Mesendoderm (in vitro differentiated cells): ENCODE results near the gene SLC6A5.

ENCODE experiments used
- DNase-seq: peaks from one replicate; pipeline ENCODE4 v3.0.0; 2013
- H2AK5ac ChIP-seq: 2 replicates; pipeline ENCODE4 v1.6.1; 2013; ENCODE audit warnings: low read length, inconsistent platforms
- H2BK120ac ChIP-seq: 2 replicates; pipeline ENCODE4 v1.6.1; 2013; ENCODE audit warnings: low read depth, mild to moderate bottlenecking, low read length, moderate library complexity, mixed read lengths
- H2BK15ac ChIP-seq: replicated peaks from 2 replicates; pipeline ENCODE4 v1.6.1; 2013; ENCODE audit warnings: low read depth, mild to moderate bottlenecking, moderate library complexity
- H2BK5ac ChIP-seq: 2 replicates; pipeline ENCODE4 v1.6.1; 2013; ENCODE audit warnings: low read length, inconsistent platforms
- H3K18ac ChIP-seq: 2 replicates; pipeline ENCODE4 v1.6.1; 2013; ENCODE audit warnings: mild to moderate bottlenecking, low read length, mixed read lengths
- H3K23ac ChIP-seq: one replicate; pipeline ENCODE4 v1.6.1; 2013; ENCODE audit warnings: low read length
- H3K27ac ChIP-seq: 2 replicates; pipeline ENCODE4 v1.5.1; 2013; ENCODE audit warnings: low read depth, mild to moderate bottlenecking, inconsistent platforms, low read length, moderate library complexity
- H3K27me3 ChIP-seq: 2 replicates; pipeline ENCODE4 v1.6.1; 2013; ENCODE audit warnings: low read length, control low read depth, mild to moderate bottlenecking, inconsistent platforms; ENCODE audit not compliant: insufficient read depth, poor library complexity
- H3K36me3 ChIP-seq: 2 replicates; pipeline ENCODE4 v1.6.1; 2013; ENCODE audit warnings: low read length, inconsistent platforms; ENCODE audit not compliant: control insufficient read depth, insufficient read depth
- H3K4ac ChIP-seq: one replicate; pipeline ENCODE4 v1.6.1; 2013; ENCODE audit warnings: low read depth, mild to moderate bottlenecking, low read length, moderate library complexity
- H3K4me1 ChIP-seq: 2 replicates; pipeline ENCODE4 v1.6.1; 2013; ENCODE audit warnings: low read depth, low read length, inconsistent platforms; ENCODE audit not compliant: control insufficient read depth
- H3K4me2 ChIP-seq: 2 replicates; pipeline ENCODE4 v1.6.1; 2013; ENCODE audit warnings: low read length
- H3K4me3 ChIP-seq: 2 replicates; pipeline ENCODE4 v1.5.1; 2013; ENCODE audit warnings: mild to moderate bottlenecking, low read length
- H3K56ac ChIP-seq: one replicate; pipeline ENCODE4 v1.6.1; 2013; ENCODE audit warnings: low read length
- H3K79me1 ChIP-seq: 2 replicates; pipeline ENCODE4 v1.6.1; 2013; ENCODE audit warnings: low read length, inconsistent platforms
- H3K79me2 ChIP-seq: 2 replicates; pipeline ENCODE4 v1.6.1; 2013; ENCODE audit warnings: mild to moderate bottlenecking, low read length; ENCODE audit not compliant: control insufficient read depth, insufficient read depth
- H3K9ac ChIP-seq: 2 replicates; pipeline ENCODE4 v1.6.1; 2013; ENCODE audit warnings: low read length, inconsistent platforms
- H4K5ac ChIP-seq: one replicate; pipeline ENCODE4 v1.6.1; 2013; ENCODE audit warnings: low read length
- H4K8ac ChIP-seq: one replicate; pipeline ENCODE4 v1.6.1; 2013; ENCODE audit warnings: low read depth, mild to moderate bottlenecking, control low read depth, low read length, moderate library complexity
- WGBS: extraction: QIAGEN DNeasy Blood & Tissue Kit; methylation state at CpG from one replicate; pipeline ENCODE4 v1.1.7; 2013; ENCODE audit warnings: low lambda C conversion rate, missing lambda C conversion rate; ENCODE audit not compliant: insufficient coverage; ENCODE audit errors: extremely low coverage; 5-methylcytosine and 5-hydroxymethylcytosine counted together

The SLC6A5 gene

GRCh38 chr11:20590381-20590780 lies 9.0 kb upstream of the SLC6A5 start:
- Histone ChIP-seq H3K27me3 (peaks cover 2% of the 10 kb centered on the region), H3K4me1 (no peaks in the 10 kb centered on the region), H3K36me3 (no peaks in the 10 kb centered on the region), H3K4ac (no peak overlapping the region), H3K18ac (no peak overlapping the region), H3K9ac (no peak overlapping the region), H4K8ac (no peak overlapping the region), H2BK120ac (no peak overlapping the region), H2AK5ac (no peak overlapping the region), H3K27ac (no peak overlapping the region), H3K23ac (no peak overlapping the region), H3K56ac (no peak overlapping the region), H3K79me2 (no peaks in the 10 kb centered on the region), H2BK5ac (no peak overlapping the region), H3K79me1 (no peaks in the 10 kb centered on the region), H3K4me2 (no peak overlapping the region), H4K5ac (no peak overlapping the region), H3K4me3 (no peak overlapping the region), H2BK15ac (no peak overlapping the region)
- no CpG with 5 or more reads among the region's 3 CpGs for WGBS
- DNase-seq: no peak

GRCh38 chr11:20592741-20593140 lies 6.7 kb upstream of the SLC6A5 start:
- no peak for DNase-seq
- Histone ChIP-seq H2BK120ac (no peak overlapping the region), H3K27me3 (peaks cover 16% of the 10 kb centered on the region), H3K23ac (no peak overlapping the region), H3K56ac (no peak overlapping the region), H4K5ac (no peak overlapping the region), H4K8ac (no peak overlapping the region), H3K4me3 (no peak overlapping the region), H3K4ac (no peak overlapping the region), H3K36me3 (no peaks in the 10 kb centered on the region), H3K79me1 (no peaks in the 10 kb centered on the region), H2BK15ac (no peak overlapping the region), H3K79me2 (no peaks in the 10 kb centered on the region), H3K4me1 (no peaks in the 10 kb centered on the region), H3K27ac (no peak overlapping the region), H2BK5ac (no peak overlapping the region), H3K18ac (no peak overlapping the region), H3K4me2 (no peak overlapping the region), H2AK5ac (no peak overlapping the region), H3K9ac (no peak overlapping the region)
- no CpG with 5 or more reads among the region's 2 CpGs for WGBS

DNA sequence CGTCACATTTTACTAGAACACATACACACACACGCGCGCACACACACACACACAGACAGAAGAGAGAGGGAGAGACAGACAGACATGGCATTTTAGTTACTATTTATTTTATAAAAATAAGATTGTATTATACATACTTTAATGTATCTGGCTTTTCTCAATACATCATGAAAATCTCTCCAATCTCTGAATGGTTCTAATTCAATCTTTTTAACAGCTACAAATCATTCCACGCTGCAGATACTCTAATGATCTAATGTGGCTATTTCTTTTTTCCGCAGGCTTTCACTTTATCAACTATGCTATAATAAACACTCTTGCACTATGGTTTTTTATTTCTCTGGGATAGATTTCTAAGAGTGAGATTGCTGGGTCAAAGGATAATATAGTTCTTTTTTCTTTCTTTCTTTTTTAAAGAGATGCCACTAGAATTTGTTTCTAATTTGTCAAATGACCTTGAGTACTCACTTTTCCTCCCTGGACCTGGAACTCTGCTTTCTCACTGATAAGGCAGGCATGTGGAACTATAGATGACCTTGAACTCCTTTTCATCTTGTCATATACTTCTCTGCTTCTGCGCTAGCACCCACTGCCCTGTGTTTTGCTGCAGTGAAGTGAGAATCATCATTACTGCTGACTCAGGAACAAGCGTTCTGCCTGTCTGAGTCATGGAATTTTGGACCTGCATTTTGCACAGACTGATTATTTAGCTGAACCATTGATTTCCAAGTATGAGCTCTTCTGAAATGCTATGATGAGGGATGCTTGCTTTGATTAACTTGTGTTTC lies 4.9 kb upstream of the SLC6A5 start:
- H3K18ac ChIP-seq: no peak overlapping the region
- no peaks in the 10 kb centered on the region for H3K79me1 ChIP-seq
- no peak for DNase-seq
- H3K4me3 ChIP-seq: no peak overlapping the region
- H3K9ac ChIP-seq: no peak overlapping the region
- no peaks in the 10 kb centered on the region for H3K79me2 ChIP-seq
- no peak overlapping the region for H4K5ac ChIP-seq
- H3K27ac ChIP-seq: no peak overlapping the region
- no peak overlapping the region for H2BK15ac ChIP-seq
- no peak overlapping the region for H3K56ac ChIP-seq
- H3K36me3 ChIP-seq: no peaks in the 10 kb centered on the region
- H3K27me3 ChIP-seq: peaks cover 32% of the 10 kb centered on the region
- no CpG with 5 or more reads among the region's 8 CpGs for WGBS
- H2BK5ac ChIP-seq: no peak overlapping the region
- H3K4ac ChIP-seq: no peak overlapping the region
- H2BK120ac ChIP-seq: no peak overlapping the region
- H2AK5ac ChIP-seq: no peak overlapping the region
- no peak overlapping the region for H3K23ac ChIP-seq
- no peak overlapping the region for H4K8ac ChIP-seq
- H3K4me1 ChIP-seq: no peaks in the 10 kb centered on the region
- H3K4me2 ChIP-seq: no peak overlapping the region

GRCh38 chr11:20595101-20595500 lies 4.3 kb upstream of the SLC6A5 start:
- Histone ChIP-seq H4K8ac (no peak overlapping the region), H3K79me1 (no peaks in the 10 kb centered on the region), H3K79me2 (no peaks in the 10 kb centered on the region), H3K23ac (no peak overlapping the region), H2AK5ac (no peak overlapping the region), H3K4ac (no peak overlapping the region), H4K5ac (no peak overlapping the region), H3K9ac (no peak overlapping the region), H3K27me3 (peaks cover 33% of the 10 kb centered on the region), H2BK15ac (no peak overlapping the region), H3K4me3 (no peak overlapping the region), H3K4me1 (no peaks in the 10 kb centered on the region), H3K4me2 (no peak overlapping the region), H3K27ac (no peak overlapping the region), H3K56ac (no peak overlapping the region), H2BK120ac (no peak overlapping the region), H2BK5ac (no peak overlapping the region), H3K36me3 (no peaks in the 10 kb centered on the region), H3K18ac (no peak overlapping the region)
- WGBS: no CpG with 5 or more reads among the region's 5 CpGs
- DNase-seq: no peak

- Histone ChIP-seq H3K27ac (no peak overlapping the region), H2AK5ac (no peak overlapping the region), H3K23ac (no peak overlapping the region), H3K79me2 (no peaks in the 10 kb centered on the region), H3K79me1 (no peaks in the 10 kb centered on the region), H3K18ac (no peak overlapping the region), H3K4ac (no peak overlapping the region), H2BK120ac (no peak overlapping the region), H2BK5ac (no peak overlapping the region), H3K9ac (no peak overlapping the region), H3K4me3 (no peak overlapping the region), H3K4me2 (peak overlapping the region; percentile 49), H2BK15ac (no peak overlapping the region), H4K5ac (no peak overlapping the region), H3K4me1 (no peaks in the 10 kb centered on the region), H3K56ac (peak overlapping the region; percentile 39), H3K27me3 (peaks cover 45% of the 10 kb centered on the region), H4K8ac (no peak overlapping the region), H3K36me3 (no peaks in the 10 kb centered on the region)
- WGBS: no CpG with 5 or more reads among the region's 57 CpGs
- peak; percentile 71 for DNase-seq
Observed at GRCh38 chr11:20596205-20597153, 2.9 kb upstream of the SLC6A5 start.
